GM18519 (cell line): Measurements from ENCODE around the gene REXO1.

Source experiments
- ATAC-seq: cut with Tn5 transposase; IDR thresholded peaks from one replicate; pipeline ENCODE4 v1.9.1; 2021; ENCODE audit warnings: mild to moderate bottlenecking, moderate library complexity; ENCODE audit not compliant: unreplicated experiment, low FRiP score

REXO1 gene

GRCh38 chr19:1832046-1832663 is 16.1 kb downstream of the REXO1 start:
- ATAC-seq = no peak

- no peak for ATAC-seq
Measured at GRCh38 chr19:1830978-1831377, 17.3 kb downstream of the REXO1 start.

GRCh38 chr19:1830568-1830967 is 17.7 kb downstream of the REXO1 start:
- no peak for ATAC-seq

- ATAC-seq = no peak
Measured at GRCh38 chr19:1829958-1830357, 18.3 kb downstream of the REXO1 start.

GRCh38 chr19:1828279-1829238 is 19.7 kb downstream of the REXO1 start:
- ATAC-seq = no peak

GRCh38 chr19:1827566-1828278 is 20.6 kb downstream of the REXO1 start:
- no peak for ATAC-seq

GRCh38 chr19:1826557-1827521 is 21.4 kb downstream of the REXO1 start:
- no peak for ATAC-seq

GRCh38 chr19:1825909-1826556 is 22.2 kb downstream of the REXO1 start:
- no peak for ATAC-seq

- ATAC-seq = no peak
Measured at GRCh38 chr19:1824252-1824622, 24.0 kb downstream of the REXO1 start.

- no peak for ATAC-seq
Measured at GRCh38 chr19:1823539-1824251, 24.6 kb downstream of the REXO1 start.

- ATAC-seq = no peak
Measured at GRCh38 chr19:1823020-1823419, 25.3 kb downstream of the REXO1 start.

- no peak for ATAC-seq
Measured at GRCh38 chr19:1822210-1822609, 26.1 kb downstream of the REXO1 start.

- ATAC-seq = no peak
Measured at GRCh38 chr19:1819341-1820255, 28.7 kb downstream of the REXO1 start.

GRCh38 chr19:1818549-1819195 is 29.6 kb downstream of the REXO1 start:
- ATAC-seq = no peak

- no peak for ATAC-seq
Measured at GRCh38 chr19:1817553-1818179, 30.6 kb downstream of the REXO1 start.

GRCh38 chr19:1816530-1817298 is 31.6 kb downstream of the REXO1 start:
- ATAC-seq = no peak
